GM19397 (cell line): Measurements from ENCODE around the gene PRKACA.
"Not testable (repeated sequence)": the region's sequence is repeated elsewhere in the genome, so short reads cannot be mapped to it uniquely, and the experiment has no call there.

Experiments used
- ATAC-seq: cut with Tn5 transposase; IDR thresholded peaks from one replicate; pipeline ENCODE4 v1.9.1; 2021; ENCODE audit warnings: mild to moderate bottlenecking, moderate library complexity; ENCODE audit not compliant: unreplicated experiment

Gene PRKACA

DNA sequence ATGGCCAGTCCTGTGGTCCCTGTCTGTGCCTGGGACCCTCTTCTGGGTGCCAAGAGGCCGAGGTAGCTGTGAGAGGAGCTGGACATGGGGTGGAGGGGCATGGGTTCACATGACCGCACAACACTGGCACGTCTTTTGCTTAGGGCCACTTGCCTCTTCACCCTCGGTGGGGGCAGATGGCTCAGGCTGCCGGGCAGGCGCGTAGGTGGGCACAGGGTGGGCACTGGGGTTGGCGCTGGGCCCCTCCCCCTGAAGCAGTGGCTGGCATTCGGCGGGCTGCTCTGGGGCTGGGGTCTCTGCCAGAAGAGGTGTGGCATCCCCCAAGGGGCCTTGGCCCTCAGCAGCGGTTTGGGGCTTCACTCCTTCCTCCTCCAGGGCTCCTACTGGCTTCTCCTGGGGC lies 64.1 kb downstream of the PRKACA start:
- no peak for ATAC-seq

DNA sequence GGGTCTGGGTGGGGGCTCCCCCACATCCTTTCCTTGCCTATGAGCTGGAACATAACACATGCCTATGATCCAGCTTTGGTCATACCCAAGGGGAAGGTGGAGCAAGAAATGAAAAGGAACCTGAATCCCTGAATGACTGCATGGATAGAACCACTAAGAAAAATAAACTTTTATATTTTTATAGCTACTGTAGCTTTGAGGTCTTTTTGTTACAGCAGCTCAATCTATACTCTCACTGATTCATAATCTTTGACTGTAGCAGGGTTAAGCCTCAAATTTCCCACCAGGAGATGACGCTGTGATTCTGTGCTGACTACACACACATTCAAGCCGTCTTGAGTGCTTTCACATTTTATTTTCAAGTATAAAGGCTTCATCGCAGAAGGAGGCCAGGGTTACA lies 64.5 kb downstream of the PRKACA start:
- ATAC-seq: no peak

DNA sequence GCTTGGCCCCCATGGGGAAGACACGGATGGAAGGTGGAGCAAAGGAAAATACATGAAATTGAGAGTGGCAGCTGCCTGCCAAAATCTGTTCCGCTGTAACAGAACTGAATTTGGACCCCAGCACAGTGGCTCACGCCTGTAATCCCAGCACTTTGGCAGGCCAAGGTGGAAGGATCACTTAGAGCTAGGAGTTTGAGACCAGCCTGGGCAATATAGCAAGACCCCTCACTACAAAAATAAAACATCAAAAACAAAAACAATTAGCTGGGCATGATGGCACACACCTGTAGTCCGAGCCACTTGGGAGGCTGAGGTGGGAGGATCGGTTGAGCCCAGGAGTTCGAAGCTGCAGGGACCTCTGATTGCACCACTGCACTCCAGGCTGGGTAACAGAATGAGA lies 65.1 kb downstream of the PRKACA start:
- ATAC-seq: no peak

DNA sequence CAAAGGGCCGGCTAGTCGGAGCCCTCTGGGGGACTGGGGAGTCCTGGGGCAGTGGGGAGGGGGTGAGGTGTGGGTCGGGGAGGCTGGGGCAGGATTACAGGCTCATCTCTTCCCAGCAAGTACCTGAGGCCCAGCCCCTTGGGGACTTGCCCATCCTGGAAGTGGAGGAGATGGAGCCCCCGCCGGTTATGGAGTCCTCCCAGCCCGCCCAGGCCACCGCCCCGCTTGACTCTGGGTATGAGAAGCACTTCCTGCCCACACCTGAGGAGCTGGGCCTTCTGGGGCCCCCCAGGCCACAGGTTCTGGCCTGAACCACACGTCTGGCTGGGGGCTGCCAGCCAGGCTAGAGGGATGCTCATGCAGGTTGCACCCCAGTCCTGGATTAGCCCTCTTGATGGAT lies 65.6 kb downstream of the PRKACA start:
- ATAC-seq: no peak

DNA sequence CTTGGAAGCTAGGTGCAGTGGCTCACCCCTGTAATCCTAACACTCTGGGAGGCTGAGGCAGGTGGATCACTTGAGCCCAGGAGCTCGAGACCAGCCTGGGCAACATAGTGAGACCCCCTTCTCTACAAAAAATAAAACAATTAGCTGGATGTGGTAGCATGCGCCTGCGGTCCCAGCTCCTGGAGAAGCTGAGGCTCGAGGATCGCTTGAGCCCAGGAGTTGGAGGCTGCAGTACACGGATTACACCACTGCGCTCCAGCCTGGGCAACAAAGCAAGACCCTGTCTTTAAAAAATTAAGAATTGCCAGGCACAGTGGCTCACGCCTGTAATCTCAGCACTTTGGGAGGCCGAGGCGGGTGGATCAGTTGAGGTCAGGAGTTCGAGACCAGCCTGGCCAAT lies 66.6 kb downstream of the PRKACA start:
- ATAC-seq: not testable (repeated sequence)

DNA sequence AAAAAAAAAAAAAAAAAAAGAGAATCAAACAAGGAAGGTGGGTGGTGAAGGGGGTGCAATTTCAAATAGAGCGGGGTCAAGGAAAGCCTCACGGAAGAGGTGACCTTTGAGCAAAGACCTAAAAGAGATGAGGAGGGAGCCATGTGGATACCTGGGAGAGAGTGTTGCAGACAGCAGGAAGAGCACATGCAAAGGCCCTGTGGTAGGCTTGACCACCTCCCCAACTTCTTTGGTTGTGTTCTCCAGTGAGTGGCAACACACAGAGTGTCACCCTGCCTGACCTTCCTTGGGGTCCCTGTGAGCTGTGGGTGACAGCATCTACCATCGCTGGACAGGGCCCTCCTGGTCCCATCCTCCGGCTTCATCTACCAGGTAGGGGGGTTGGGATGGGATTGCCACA lies 67.0 kb downstream of the PRKACA start:
- no peak for ATAC-seq

DNA sequence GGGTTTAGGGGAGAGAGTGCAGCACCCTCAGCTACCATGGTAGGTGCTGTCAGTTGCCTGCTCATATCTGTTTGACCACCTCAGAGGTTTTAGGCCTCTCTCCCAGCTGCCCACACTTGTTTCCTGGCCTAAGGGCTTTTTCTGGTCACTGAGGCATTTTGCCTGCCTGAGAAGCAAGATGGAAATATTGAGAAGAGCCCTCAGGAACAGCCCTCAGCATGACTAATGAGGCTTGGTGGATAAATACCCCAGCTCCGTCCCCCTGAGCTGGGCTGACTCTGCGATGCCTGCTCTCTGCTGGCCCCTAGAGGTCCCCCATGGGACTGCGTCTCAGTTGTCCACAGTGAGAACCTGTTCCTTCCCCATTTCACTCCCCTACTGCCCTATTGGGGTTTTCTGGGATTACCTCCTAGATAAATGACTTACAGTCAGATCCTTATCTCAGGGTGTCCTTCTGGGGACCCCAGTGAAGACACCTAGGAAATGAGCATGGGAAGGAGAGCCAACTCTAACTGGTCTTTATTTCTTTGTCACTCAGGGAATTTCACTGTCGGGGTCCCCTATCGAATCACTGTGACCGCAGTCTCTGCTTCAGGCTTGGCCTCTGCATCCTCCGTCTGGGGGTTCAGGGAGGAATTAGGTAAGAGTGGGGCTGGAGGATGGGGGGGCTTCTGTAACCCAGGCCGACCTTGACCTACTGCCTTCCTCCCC lies 69.0 kb downstream of the PRKACA start:
- no peak for ATAC-seq

DNA sequence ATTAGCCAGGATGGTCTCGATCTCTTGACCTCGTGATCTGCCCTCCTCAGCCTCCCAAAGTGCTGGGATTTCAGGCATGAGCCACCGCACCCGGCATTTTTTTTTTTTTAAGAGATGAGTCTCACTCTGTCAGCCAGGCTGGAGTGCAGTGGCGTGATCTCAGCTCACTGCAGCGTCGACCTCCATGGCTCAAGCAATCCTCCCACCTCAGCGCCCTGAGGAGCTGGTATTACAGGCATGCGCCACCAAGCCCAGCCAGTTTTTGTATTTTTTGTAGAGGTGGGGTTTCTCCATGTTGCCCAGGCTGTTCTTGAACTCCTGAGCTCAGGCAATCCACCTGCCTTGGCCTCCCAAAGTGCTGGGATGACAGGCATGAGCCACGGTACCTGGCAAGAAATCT lies 69.7 kb downstream of the PRKACA start:
- not testable (repeated sequence) for ATAC-seq

DNA sequence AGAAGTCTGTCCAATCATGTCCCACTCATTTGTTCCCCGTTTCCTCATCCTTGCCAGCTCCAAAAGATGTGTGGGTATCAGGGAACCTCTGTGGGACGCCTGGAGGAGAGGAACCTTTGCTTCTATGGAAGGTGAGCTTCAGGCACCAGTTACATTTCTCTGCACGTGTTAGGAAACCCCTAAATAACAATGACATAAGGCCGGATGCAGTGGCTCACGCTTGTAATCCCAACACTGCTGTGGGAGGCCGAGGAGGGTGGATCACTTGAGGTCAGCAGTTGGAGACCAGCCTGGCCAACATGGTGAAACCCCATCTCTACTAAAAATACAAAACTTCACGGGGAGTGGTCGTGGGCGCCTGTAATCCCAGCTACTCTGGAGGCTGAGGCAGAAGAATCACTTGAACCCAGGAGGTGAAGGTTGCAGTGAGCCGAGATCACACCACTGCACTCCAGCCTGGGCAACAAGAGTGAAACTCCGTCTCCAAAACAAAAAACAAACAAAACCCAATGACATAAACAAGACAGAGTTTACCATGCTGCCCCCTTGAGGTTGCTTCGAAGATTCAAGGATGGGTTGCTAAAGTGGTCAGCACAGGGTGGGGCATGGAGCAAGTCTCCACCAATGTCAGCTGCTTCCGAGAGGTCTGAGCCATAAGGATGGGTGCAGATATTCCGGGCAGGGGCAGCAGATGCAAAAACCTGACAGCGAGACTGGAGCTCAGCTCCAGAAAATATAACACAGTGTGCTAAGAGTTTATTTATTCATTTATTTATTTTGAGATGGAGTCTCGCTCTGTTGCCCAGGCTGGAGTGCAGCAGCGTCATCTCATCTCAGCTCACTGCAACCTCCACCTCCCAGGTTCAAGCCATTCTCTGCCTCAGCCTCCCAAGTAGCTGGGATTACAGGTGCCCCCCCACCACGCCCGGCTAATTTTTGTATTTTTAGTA lies 74.6 kb downstream of the PRKACA start:
- ATAC-seq: not testable (repeated sequence)
